VCaP (cell line): ENCODE measurements around the gene KLHL3.

Experiments
- H3K27ac ChIP-seq: fragments of 450-650 bp; 2 replicates; pipeline ENCODE4 v1.5.1; 2017
- CTCF ChIP-seq: fragments of 450-650 bp; conservative IDR thresholded peaks from 2 replicates; pipeline ENCODE4 v1.5.1; 2017; ENCODE audit warnings: mild to moderate bottlenecking, moderate library complexity

The KLHL3 gene

GRCh38 chr5:137630972-137631370, 104.9 kb downstream of the KLHL3 start:
- TF ChIP-seq CTCF: no peak
- no peak overlapping the region for H3K27ac ChIP-seq

- TF ChIP-seq CTCF: no peak
These were observed 105.5 kb downstream of the KLHL3 start for GRCh38 chr5:137630216-137630971.

GRCh38 chr5:137629646-137630045, 106.2 kb downstream of the KLHL3 start:
- peak overlapping the region; percentile 32; the same call in 1 of the 2 replicates for H3K27ac ChIP-seq
- TF ChIP-seq CTCF: peak; percentile 95

More at GRCh38 chr5:137630216-137630971, 105.5 kb downstream of the KLHL3 start:
- H3K27ac ChIP-seq: peak overlapping the region; percentile 32; the same call in 1 of the 2 replicates

GRCh38 chr5:137627706-137628105, 108.2 kb downstream of the KLHL3 start:
- no peak for TF ChIP-seq CTCF
- H3K27ac ChIP-seq: peak overlapping the region; percentile 83

GRCh38 chr5:137627293-137627692, 108.6 kb downstream of the KLHL3 start:
- no peak for TF ChIP-seq CTCF
- H3K27ac ChIP-seq: peak overlapping the region; percentile 83

GRCh38 chr5:137624786-137625349, 111.0 kb downstream of the KLHL3 start:
- H3K27ac ChIP-seq: peak overlapping the region; percentile 83

More at GRCh38 chr5:137624786-137625349, 111.0 kb downstream of the KLHL3 start:
- no peak for TF ChIP-seq CTCF
